PFSK-1 (cell line): ENCODE measurements around the gene DNAJB12.

Source experiments
- POLR2AphosphoS5 ChIP-seq: IDR thresholded peaks from 2 replicates; pipeline ENCODE4 v1.6.1; 2012; ENCODE audit warnings: low read depth, mild to moderate bottlenecking, control low read depth, low read length, moderate library complexity
- REST ChIP-seq, 2 experiments: IDR thresholded peaks; 2 replicates each; pipeline versions ENCODE4 v1.6.1 to v1.8.0; 2011 to 2012; ENCODE audit warnings: low read depth in 2 of 2, low read length in 2 of 2, control low read depth in 1 of 2, inconsistent platforms in 1 of 2, mild to moderate bottlenecking in 1 of 2, moderate library complexity in 1 of 2; ENCODE audit not compliant: insufficient read depth in 1 of 2

GRCh38 chr10:72308320-72308987, 46.3 kb downstream of the DNAJB12 start:
- no peak for TF ChIP-seq POLR2AphosphoS5
- no peak for TF ChIP-seq REST (IDR thresholded peaks at IDR 0.05; ENCODE audit: insufficient read depth in 1 of 2, low read depth in 2 of 2, low read length in 2 of 2)
